ENCODE results near the gene LRP1B.

The LRP1B gene

GRCh38 chr2:142025394-142025793 lies 105.4 kb downstream of the LRP1B start:
- TF ChIP-seq TEAD4 (IDR thresholded peaks at IDR 0.05): no peak
- no peak for TF ChIP-seq RAD21 (IDR thresholded peaks at IDR 0.05; ENCODE audit: low read depth)
- TF ChIP-seq EGR1 (IDR thresholded peaks at IDR 0.05): no peak

GRCh38 chr2:142020368-142020767 lies 110.4 kb downstream of the LRP1B start:
- TF ChIP-seq, protein P1, sequence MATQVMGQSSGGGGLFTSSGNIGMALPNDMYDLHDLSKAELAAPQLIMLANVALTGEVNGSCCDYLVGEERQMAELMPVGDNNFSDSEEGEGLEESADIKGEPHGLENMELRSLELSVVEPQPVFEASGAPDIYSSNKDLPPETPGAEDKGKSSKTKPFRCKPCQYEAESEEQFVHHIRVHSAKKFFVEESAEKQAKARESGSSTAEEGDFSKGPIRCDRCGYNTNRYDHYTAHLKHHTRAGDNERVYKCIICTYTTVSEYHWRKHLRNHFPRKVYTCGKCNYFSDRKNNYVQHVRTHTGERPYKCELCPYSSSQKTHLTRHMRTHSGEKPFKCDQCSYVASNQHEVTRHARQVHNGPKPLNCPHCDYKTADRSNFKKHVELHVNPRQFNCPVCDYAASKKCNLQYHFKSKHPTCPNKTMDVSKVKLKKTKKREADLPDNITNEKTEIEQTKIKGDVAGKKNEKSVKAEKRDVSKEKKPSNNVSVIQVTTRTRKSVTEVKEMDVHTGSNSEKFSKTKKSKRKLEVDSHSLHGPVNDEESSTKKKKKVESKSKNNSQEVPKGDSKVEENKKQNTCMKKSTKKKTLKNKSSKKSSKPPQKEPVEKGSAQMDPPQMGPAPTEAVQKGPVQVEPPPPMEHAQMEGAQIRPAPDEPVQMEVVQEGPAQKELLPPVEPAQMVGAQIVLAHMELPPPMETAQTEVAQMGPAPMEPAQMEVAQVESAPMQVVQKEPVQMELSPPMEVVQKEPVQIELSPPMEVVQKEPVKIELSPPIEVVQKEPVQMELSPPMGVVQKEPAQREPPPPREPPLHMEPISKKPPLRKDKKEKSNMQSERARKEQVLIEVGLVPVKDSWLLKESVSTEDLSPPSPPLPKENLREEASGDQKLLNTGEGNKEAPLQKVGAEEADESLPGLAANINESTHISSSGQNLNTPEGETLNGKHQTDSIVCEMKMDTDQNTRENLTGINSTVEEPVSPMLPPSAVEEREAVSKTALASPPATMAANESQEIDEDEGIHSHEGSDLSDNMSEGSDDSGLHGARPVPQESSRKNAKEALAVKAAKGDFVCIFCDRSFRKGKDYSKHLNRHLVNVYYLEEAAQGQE (IDR thresholded peaks at IDR 0.05; ENCODE audit: low read depth): no peak
- TF ChIP-seq RAD21 (IDR thresholded peaks at IDR 0.05; ENCODE audit: low read depth) (no peak), TEAD4 (IDR thresholded peaks at IDR 0.05) (no peak), EGR1 (IDR thresholded peaks at IDR 0.05) (no peak), NFIC (IDR thresholded peaks at IDR 0.05) (no peak), ZBTB7A (IDR thresholded peaks at IDR 0.05; ENCODE audit: low read depth) (no peak), TAF1 (IDR thresholded peaks at IDR 0.05; ENCODE audit: low read depth) (no peak), FOXM1 (IDR thresholded peaks at IDR 0.05; ENCODE audit: borderline replicate concordance, low read depth) (no peak), YY1 (IDR thresholded peaks at IDR 0.05; ENCODE audit: low read depth) (no peak), TCF12 (IDR thresholded peaks at IDR 0.05; ENCODE audit: low read depth) (no peak), EP300 (IDR thresholded peaks at IDR 0.05; ENCODE audit: borderline replicate concordance) (no peak)
- TF ChIP-seq, protein P2, sequence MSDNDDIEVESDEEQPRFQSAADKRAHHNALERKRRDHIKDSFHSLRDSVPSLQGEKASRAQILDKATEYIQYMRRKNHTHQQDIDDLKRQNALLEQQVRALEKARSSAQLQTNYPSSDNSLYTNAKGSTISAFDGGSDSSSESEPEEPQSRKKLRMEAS (IDR thresholded peaks at IDR 0.05): no peak

DNA sequence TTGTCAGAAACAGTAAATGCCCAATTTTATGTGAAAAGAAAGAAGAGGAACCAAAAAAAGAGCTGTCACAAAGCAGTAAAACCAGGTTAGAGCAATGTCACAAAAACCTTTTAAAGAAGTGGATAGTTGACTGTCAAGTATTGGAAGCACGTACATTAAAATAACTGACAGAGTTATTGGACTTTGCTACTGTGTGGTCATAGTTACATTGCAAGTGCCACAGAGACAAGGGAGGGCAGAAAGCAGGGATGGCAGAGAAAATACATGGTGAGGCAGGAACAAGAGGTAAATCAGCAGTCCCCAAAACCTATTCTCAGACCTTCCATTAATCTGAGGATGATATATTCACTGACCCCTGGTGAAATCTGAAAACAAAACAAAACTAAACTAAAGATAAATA lies 116.3 kb downstream of the LRP1B start:
- TF ChIP-seq, protein P3, sequence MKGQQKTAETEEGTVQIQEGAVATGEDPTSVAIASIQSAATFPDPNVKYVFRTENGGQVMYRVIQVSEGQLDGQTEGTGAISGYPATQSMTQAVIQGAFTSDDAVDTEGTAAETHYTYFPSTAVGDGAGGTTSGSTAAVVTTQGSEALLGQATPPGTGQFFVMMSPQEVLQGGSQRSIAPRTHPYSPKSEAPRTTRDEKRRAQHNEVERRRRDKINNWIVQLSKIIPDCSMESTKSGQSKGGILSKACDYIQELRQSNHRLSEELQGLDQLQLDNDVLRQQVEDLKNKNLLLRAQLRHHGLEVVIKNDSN (IDR thresholded peaks at IDR 0.05): no peak
- TF ChIP-seq RAD21 (IDR thresholded peaks at IDR 0.05; ENCODE audit: low read depth) (no peak), YY1 (IDR thresholded peaks at IDR 0.05; ENCODE audit: low read depth) (no peak), ZBTB7A (IDR thresholded peaks at IDR 0.05; ENCODE audit: low read depth) (no peak)
- TF ChIP-seq, protein P2 (IDR thresholded peaks at IDR 0.05): no peak

DNA sequence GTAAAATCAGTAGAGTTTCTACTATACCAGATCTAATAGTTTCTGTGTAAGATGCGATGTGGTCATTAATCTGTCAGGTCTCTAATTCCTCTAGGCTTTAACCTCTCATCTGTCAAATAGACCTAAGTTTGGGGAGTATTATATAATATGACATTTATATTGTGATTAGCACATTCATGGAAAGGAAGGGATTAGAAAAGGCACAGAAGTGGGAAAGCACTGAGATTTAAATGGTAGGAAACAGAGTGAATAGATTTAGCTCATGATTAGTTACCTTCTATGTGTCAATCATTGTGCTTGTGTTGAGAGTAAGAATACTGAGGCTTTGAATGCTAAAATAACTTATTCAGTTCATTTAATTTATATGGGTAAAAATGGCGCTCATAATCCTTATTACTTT lies 118.0 kb downstream of the LRP1B start:
- TF ChIP-seq ZBTB7A (IDR thresholded peaks at IDR 0.05; ENCODE audit: low read depth): no peak
- TF ChIP-seq, protein P2 (IDR thresholded peaks at IDR 0.05): no peak
- TF ChIP-seq, protein P1 (IDR thresholded peaks at IDR 0.05; ENCODE audit: low read depth): no peak
- TF ChIP-seq EGR1 (IDR thresholded peaks at IDR 0.05): no peak
- no peak for TF ChIP-seq TEAD4 (IDR thresholded peaks at IDR 0.05)
- no peak for TF ChIP-seq NFIC (IDR thresholded peaks at IDR 0.05)
- no peak for TF ChIP-seq YY1 (IDR thresholded peaks at IDR 0.05; ENCODE audit: low read depth)
- no peak for TF ChIP-seq RAD21 (IDR thresholded peaks at IDR 0.05; ENCODE audit: low read depth)
- no peak for TF ChIP-seq TAF1 (IDR thresholded peaks at IDR 0.05; ENCODE audit: low read depth)

GRCh38 chr2:142010477-142011270 lies 120.1 kb downstream of the LRP1B start:
- TF ChIP-seq, protein P2 (IDR thresholded peaks at IDR 0.05): no peak
- no peak for TF ChIP-seq FOXM1 (IDR thresholded peaks at IDR 0.05; ENCODE audit: borderline replicate concordance, low read depth)
- no peak for TF ChIP-seq TEAD4 (IDR thresholded peaks at IDR 0.05)
- TF ChIP-seq, protein P1 (IDR thresholded peaks at IDR 0.05; ENCODE audit: low read depth): no peak
- no peak for TF ChIP-seq CEBPB (IDR thresholded peaks at IDR 0.05)
- TF ChIP-seq TAF1 (IDR thresholded peaks at IDR 0.05; ENCODE audit: low read depth): no peak
- TF ChIP-seq TCF12 (IDR thresholded peaks at IDR 0.05; ENCODE audit: low read depth): no peak
- no peak for TF ChIP-seq EGR1 (IDR thresholded peaks at IDR 0.05)
- no peak for TF ChIP-seq CREB1 (IDR thresholded peaks at IDR 0.05; ENCODE audit: low read depth)
- TF ChIP-seq, protein P3 (IDR thresholded peaks at IDR 0.05): no peak
- no peak for TF ChIP-seq YY1 (IDR thresholded peaks at IDR 0.05; ENCODE audit: low read depth)

All from Ishikawa (cell line).